Myometrial cell (primary cell): ENCODE data around the gene CCDC102A. TPM values are rescaled to one million over a fixed set of nuclear protein-coding genes. Genes with fewer than 3 reads are reported as not detected.

Source experiments
- total RNA-seq: library from RNA; depleted of rRNA; stranded (reverse); fragments of >200 nt; gene quantifications from 2 replicates; pipeline ENCODE4 v1.2.3, GENCODE V29; 2015

Gene CCDC102A
- total RNA-seq, result 16.1 and 21.0 TPM in 2 replicates

GRCh38 chr16:57536306-57537193 is at the start of gene CCDC102A:
Gene CCDC102A (minus strand): TSS chr16:57536571. CDS start chr16:57529177, 7,394 bp downstream.

DNA sequence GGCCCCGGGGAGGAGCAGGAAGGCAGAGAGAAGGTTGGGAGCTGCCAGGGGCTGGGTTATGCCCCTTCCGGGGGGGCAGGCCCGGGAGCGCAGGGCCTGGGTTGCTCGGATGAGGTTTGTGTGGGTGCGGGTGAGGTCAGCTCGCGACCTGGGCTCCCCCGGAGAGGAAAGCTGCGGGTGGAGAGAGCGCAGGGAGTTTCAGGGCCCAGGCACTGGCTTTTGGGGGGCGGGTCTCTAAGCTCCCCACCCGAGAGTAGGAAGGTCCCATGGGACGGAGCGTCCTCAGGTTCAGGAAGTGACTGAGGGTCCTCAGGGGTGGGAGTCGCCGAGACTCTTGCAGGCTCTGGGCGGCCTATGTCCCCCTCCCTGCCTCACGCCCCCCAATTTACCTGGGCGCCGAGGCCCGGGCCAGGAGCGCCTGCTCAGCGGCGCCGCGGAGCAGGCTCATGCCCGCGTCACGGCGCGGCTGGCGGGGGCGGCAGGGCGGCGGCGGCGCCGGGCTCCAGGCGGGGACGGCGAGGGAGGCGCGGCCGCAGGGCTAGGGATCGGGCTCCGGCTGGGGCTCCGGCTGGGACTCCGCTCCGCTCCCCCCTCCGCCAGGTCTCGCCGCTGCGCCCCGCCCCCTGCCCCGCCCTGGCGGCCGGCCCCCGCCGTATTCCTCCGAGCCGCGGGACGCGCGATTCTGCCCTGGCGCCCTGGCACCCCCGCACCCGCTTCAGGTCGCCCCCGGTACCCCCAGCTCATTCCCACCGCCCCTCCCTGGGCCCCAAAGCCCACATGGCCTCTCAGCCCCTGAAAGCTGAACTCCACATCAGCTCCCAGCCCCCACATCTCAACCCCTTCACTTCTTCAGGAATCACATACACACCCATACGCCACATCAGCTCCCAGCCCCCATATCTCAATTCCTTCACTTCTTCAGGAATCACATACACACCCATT is 50.2 kb downstream of the CCDC102A start, which contains the start of gene DOK4:
Gene DOK4 (minus strand): TSS at position 578 of the 942 bp plus-strand sequence. CDS start 6,986 bp downstream, outside the sequence.

DNA sequence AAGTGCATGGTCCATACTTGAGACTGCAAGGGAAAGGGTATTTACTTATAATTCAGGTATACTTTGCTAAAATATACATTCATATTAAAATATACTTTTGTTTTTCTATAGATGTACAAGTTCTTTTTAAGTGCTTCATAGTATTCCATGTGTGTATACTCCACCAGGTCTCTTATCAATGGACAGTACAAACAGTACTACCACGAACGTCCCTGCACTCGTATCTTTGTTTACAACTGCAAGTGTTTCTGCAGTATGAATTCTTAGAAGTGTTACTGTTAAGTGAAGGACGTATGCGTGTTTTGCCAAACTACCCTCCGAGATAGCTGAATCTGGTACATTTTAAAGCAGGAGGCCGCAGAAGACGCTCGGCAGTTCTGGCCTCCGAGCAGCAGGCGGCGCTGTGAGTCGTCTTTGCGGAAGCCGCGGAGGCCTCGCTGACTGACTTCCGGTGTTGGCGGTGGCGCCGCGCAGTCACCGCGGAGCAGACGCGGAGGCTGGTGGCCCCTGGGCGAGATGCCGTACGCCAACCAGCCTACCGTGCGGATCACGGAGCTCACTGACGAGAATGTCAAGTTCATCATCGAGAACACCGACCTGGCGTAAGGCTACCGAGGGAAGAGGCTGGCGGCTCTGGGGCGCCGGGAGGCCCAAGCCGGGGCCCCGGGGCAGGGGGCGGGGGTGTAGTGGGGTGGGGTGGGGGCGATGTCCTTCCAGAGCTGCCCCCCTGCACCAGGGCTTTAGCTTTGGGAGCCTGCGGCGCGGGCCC is 74.0 kb downstream of the CCDC102A start, which contains the start of gene POLR2C:
Gene POLR2C (plus strand): TSS at position 471 of the 769 bp plus-strand sequence. CDS start 46 bp downstream, at position 517.

Other genes starting within 250 kb of the CCDC102A start
- gene CCL22, start 177.8 kb downstream of the CCDC102A start, total RNA-seq, result not detected in 2 replicates
- 0.35 and 8.4 TPM in 2 replicates for gene CX3CL1, start 164.1 kb downstream of the CCDC102A start, total RNA-seq
- not detected in 2 replicates for gene CCL17, start 131.8 kb downstream of the CCDC102A start, total RNA-seq
- 33.7 and 37.7 TPM in 2 replicates for gene CIAPIN1, start 89.2 kb downstream of the CCDC102A start, total RNA-seq
- 47.7 and 66.3 TPM in 2 replicates for gene COQ9, start 89.1 kb downstream of the CCDC102A start, total RNA-seq
- 128 and 132 TPM in 2 replicates for gene POLR2C, start 73.9 kb downstream of the CCDC102A start, total RNA-seq
- gene DOK4, start 50.1 kb downstream of the CCDC102A start, total RNA-seq, result 43.5 and 47.9 TPM in 2 replicates
- not detected in 2 replicates for gene ADGRG5, start 6.1 kb upstream of the CCDC102A start, total RNA-seq
- gene ADGRG1, start 92.1 kb upstream of the CCDC102A start, total RNA-seq, result under 0.01 TPM in 2 replicates
- not detected in 2 replicates for gene ADGRG3, start 131.7 kb upstream of the CCDC102A start, total RNA-seq
- not detected in 2 replicates for gene DRC7, start 158.2 kb upstream of the CCDC102A start, total RNA-seq
- gene KATNB1, start 199.2 kb upstream of the CCDC102A start, total RNA-seq, result 34.6 and 40.9 TPM in 2 replicates